ENCODE data around the gene PRPSAP1.
"Not testable (repeated sequence)": the region's sequence is repeated elsewhere in the genome, so short reads cannot be mapped to it uniquely, and the experiment has no call there.

The PRPSAP1 gene

GRCh38 chr17:76382803-76383545 lies 29.3 kb upstream of the PRPSAP1 start:
- no peak for DNase-seq (ENCODE audit: low spot score)

DNA sequence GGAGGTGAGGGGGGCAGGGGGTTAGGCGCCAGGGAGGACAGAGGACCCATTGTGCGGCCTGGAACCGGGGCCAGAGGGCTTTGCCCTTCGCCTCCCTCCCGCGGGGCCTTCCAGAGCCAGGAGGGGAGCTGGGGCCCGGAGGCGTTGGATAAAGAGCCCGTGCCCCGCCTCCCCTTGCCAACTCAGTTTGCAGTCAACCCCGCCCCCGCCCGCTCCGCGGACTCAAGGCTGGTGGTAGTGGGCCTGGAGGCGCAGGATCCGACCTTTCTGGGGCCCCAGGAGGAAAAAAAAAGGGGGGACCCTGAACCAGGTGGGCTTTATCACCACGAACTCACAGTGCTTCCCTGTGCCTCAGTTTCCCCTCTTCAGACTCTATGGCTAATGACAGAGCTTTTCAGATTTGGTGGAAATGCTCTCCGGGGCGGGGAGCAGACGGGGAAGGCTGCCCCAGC lies 28.7 kb upstream of the PRPSAP1 start:
- DNase-seq (ENCODE audit: low spot score) = no peak

DNA sequence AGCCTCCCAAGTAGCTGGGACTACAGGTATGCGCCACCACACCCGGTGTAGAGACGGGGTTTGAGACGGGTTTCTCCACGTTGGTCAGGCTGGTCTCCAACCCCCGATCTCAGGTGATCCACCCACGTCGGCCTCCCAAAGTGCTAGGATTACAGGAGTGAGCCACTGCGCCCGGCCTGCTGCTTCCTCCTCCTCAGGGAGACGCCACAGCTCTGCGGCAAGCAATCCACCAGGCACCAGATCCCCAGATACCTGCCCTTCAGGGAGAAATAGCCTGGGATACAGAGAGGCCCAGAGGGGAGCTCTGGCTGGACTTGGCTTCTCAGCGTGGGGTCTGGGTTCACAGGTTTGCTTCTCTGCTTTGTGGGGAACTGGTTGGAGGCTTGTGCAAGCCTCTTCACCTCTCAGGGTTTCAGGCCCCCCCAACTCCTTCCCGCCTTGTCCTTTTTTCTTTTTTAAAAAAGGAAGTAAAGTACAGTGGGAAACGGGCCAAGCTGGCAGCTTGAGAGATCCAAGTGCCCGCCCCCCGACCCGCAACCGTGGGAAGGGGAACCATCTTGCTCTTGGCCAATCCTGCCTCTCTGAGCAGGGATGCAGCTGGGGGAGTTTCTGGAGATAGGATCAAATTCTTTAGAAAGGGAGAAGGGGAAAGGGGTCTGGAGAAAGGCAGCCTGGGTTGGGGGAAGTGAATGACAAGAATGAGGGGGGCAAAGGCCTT lies 28.1 kb upstream of the PRPSAP1 start:
- DNase-seq (ENCODE audit: low spot score) = no peak

- no peak for DNase-seq (ENCODE audit: low spot score)
Observed at GRCh38 chr17:76379646-76380376, 26.1 kb upstream of the PRPSAP1 start.

DNA sequence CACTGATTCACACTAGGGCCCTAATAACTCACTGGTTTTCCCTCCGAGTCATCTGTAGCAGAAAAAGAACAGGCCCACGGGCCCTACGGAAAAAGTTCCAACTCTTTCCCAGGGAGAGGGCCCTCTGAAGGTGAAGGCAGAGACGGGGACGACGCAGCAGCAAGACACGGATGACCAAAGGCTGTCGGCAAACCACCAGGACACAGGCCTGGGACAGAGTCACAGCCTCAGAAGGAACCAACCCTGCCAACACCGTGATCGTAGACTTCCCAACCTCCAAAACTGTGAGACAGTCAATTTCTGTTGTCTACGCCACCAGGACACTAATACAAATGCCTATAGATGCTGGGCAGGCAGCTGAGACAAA lies 25.5 kb upstream of the PRPSAP1 start:
- no peak for DNase-seq (ENCODE audit: low spot score)

DNA sequence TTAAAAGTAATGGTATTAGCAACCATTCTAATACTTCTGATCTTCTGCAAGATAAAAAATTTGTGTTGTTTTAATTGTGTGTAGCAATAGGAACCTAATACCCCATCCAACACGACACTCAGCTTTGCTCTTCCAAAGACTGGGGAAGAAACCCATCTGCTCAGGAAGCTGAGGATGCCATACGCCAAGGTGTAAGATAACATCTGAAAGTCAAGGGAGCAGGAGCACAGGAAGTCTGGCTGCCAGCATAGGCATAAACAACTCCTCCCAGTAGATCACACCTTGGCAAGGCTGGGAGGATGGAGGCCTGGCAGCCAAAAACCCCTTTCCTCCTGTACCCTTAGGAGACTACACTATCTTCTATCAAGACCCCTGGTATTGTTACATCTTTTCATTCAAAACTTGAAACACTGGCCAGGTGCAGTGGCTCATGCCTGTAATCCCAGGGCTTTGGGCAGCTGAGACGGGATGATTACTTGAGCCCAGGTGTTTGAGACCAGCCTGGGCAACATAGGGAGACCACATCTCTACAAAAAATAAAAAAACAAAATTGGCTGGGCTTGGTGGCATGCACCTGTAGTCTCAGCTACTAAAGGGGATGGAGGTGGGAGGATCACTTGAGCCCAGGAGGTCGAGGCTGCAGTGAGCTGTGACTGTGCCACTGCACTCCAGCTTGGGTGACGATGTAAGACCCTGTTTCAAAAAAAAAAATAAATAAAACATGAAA lies 25.0 kb upstream of the PRPSAP1 start:
- no peak for DNase-seq (ENCODE audit: low spot score)

DNA sequence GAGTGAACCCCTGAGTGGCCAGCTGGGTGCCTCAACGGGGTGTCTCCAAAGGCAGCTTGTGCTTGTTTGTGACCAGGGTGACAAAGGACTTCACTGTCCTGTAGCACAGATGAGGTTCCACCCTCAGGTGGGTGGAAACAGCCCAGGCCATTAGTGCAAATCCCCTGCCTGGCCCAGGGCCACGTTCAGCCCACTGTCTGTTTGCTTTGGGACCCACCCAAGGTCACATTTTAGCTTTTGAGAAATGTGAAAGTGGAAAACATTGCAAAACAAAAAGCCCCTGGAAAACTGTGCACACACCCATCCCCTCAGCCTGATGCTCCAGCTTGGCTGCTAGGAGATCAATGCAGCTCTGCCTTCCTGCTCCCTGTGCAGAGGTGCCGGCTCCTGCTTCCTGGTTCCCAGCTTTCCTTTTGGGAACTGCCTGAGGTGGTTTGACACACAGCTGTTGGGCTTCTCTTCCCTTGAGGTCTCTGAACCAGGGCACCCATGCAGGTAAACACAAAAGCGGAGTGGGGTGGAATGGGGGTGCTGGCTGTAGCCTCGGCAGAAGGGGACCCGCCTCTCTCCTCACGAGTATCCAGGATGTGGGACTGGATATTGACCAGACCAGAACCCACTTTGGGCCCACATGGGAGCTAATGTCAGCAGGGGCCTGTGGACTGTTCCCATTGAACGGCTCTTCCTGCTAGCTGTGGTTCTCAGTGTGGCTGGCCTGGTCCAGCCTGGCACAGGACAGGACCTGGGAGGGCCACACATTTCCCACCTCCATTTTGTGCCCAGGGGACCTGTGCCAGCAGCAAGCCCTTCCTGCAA lies 22.8 kb upstream of the PRPSAP1 start:
- DNase-seq (ENCODE audit: low spot score) = no peak

GRCh38 chr17:76371656-76372628 lies 18.2 kb upstream of the PRPSAP1 start:
- no peak for DNase-seq (ENCODE audit: low spot score)

GRCh38 chr17:76370261-76370993 lies 16.7 kb upstream of the PRPSAP1 start:
- no peak for DNase-seq (ENCODE audit: low spot score)

- DNase-seq (ENCODE audit: low spot score) = no peak
Observed at GRCh38 chr17:76369804-76370203, 16.1 kb upstream of the PRPSAP1 start.

DNA sequence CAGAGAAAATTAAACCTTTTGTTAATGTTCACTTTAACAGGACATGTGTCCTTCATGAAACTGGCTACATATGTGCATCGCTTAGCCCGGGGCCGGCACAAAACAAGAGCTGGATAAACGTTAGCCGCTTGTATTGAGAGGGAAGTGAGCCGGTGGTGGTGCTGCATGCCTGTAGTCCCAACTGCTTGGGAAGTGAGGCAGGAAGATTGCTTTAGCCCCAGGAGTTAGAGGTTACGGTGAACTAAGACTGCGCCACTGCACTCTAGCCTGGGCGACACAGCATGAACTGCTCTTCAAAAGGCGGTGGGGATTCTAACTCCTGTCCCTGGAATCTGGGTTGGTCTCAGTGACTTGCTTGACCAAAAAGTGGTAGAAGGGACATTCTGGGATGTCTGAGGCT lies 15.7 kb upstream of the PRPSAP1 start:
- no peak for DNase-seq (ENCODE audit: low spot score)

DNA sequence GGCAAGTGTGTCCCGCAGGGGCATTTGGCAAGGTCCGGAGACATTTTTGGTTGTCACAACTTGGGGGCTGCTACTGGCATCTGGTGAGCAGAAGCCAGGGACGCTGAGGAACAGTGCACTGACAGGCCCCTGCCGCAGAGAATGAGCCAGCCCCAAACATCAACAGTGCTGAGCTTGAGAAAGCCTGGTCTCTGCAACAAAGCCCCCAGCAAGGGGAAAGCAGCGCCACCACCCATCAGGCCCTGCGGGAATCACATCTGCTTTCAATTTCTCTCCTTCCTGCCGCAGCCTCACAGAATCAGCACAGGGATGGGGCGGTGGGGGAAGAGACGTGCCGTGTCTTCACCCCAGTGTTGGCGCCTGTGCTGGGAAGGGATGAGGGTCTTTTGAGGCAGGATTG lies 14.8 kb upstream of the PRPSAP1 start:
- DNase-seq (ENCODE audit: low spot score) = no peak

- no peak for DNase-seq (ENCODE audit: low spot score)
Observed at GRCh38 chr17:76367642-76368041, 13.9 kb upstream of the PRPSAP1 start.

GRCh38 chr17:76366247-76366646 lies 12.5 kb upstream of the PRPSAP1 start:
- DNase-seq (ENCODE audit: low spot score) = no peak

DNA sequence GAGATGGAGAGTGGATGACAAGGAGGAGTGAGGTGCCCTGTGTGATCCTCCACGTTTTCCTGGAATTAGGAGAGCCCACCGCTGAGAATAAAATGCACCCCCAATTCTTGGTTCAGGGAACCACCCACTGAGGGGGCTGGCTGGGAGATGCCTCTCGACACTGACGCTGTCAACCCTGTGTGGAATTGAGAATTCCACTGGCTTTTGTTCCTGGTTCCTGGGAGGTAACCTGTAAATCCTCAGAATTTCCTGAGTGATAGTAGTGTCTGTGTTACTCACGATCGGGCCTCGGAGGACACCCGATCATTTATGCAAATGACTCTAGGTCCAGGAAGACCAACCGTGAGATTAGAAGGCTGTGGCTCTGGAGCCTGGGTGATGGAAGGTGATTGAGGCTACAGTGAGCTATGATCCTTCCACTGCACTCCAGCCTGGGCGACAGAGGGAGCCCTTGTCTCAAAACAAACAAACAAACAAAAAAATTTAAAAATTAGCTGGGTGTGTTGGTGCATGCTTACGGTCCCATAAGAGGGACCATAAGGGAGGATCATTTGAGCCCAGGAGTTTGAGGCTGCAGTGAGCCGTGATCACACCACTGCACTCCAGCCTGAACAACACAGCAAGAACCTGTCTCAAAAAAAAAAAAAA lies 11.7 kb upstream of the PRPSAP1 start:
- DNase-seq (ENCODE audit: low spot score) = no peak

DNA sequence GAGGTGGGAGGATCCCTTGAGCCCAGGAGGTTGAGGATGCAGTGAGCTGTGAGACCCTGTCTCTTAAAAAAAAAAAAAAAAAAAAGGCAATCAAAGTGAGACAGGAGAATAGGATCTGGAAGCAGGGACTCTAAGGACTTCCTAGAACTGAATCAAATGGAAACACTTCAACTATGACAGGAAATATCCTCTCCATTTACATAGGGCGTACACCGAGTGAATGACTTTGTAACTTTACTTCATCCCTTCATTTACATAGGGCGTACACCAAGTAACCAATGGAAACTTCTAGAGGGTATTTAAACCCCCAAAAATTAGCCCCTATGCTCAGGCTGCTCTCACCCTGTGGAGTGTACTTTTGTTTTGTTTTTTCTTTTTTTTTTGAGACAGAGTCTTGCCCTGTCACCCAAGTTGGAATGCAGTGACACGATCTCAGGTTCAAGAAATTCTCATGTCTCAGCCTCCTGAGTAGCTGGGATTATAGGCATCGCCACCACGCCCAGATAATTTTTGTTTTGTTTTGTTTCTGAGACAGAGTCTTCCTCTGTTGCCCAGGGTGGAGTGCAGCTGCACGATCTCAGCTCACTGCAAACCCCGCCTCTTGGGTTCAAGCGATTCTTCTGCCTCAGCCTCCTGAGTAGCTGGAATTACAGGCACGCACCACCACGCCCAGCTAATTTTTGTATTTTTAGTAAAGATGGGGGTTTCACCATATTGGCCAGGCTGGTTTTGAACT lies 9.6 kb upstream of the PRPSAP1 start:
- DNase-seq (ENCODE audit: low spot score) = no peak

GRCh38 chr17:76360461-76360860 lies 6.7 kb upstream of the PRPSAP1 start:
- no peak for DNase-seq (ENCODE audit: low spot score)

DNA sequence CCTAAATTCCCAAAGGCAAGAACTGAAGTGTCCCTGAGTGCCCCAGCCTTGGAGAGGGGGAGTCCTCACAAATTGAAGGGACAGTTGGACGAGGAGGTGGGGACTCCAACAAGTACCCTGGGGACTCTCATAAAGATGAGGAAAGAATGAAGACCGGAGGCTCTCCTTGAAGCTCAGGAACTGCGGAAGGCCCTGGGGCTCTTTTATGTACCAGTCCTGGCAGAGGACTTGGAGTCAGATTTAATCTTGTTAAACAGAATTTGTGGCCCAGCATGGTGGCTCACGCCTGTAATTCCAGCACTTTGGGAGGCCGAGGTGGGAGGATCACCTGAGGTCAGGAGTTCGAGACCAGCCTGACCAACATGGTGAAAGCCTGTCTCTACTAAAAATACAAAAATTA lies 6.1 kb upstream of the PRPSAP1 start:
- DNase-seq (ENCODE audit: low spot score) = not testable (repeated sequence)
